Prostate gland (tissue), 2 donors: ENCODE measurements around the gene ROBO4.

Experiments
- CTCF ChIP-seq, 4 experiments: fragments of 200-600 bp in 2 of 4; fragments of 450-650 bp in 2 of 4; sonication (generic) in 2 of 4; IDR thresholded peaks; 1 replicate in 3 of 4; 2 replicates in 1 of 4; pipeline ENCODE4 v1.5.1; 2016 to 2019; ENCODE audit warnings: antibody characterized with exemption in 4 of 4, mild to moderate bottlenecking in 2 of 4, moderate library complexity in 2 of 4
- POLR2A ChIP-seq: fragments of 450-650 bp; IDR thresholded peaks from one replicate; pipeline ENCODE4 v1.6.1; 2016; ENCODE audit warnings: antibody characterized with exemption, mild to moderate bottlenecking
- POLR2AphosphoS5 ChIP-seq: sonication (generic); formaldehyde crosslinking; IDR thresholded peaks from one replicate; pipeline ENCODE4 v1.6.1; 2017; ENCODE audit warnings: antibody characterized with exemption

GRCh38 chr11:124835918-124836317 lies 61.7 kb downstream of the ROBO4 start:
- TF ChIP-seq POLR2A (no peak), CTCF (IDR thresholded peaks at IDR 0.05) (no peak), POLR2AphosphoS5 (no peak)
